HepG2 (cell line): ENCODE results near the gene KCNJ4. TPM values are rescaled to one million over a fixed set of nuclear protein-coding genes. Genes with fewer than 3 reads are reported as not detected.
A peak's percentile ranks its signal among the peaks of the same experiment; 100 is the strongest.

Experiments
- HNRNPK ChIP-seq: fragments of 200-400 bp; formaldehyde crosslinking; IDR thresholded peaks from 2 replicates; pipeline ENCODE4 v1.6.1; 2018; ENCODE audit warnings: low read length, low read depth, moderate library complexity, mild to moderate bottlenecking; ENCODE audit not compliant: poor library complexity, severe bottlenecking
- HNRNPLL ChIP-seq: fragments of 200-400 bp; formaldehyde crosslinking; IDR thresholded peaks from 2 replicates; pipeline ENCODE4 v1.6.1; 2017; ENCODE audit warnings: mild to moderate bottlenecking, low read depth, low read length; ENCODE audit not compliant: poor library complexity, severe bottlenecking
- MAZ ChIP-seq, 2 experiments: sonication (generic) in 1 of 2; formaldehyde crosslinking in 1 of 2; IDR thresholded peaks; 2 replicates each; pipeline versions ENCODE4 v1.5.0 to v1.6.1; 2012 to 2020; ENCODE audit warnings: low read depth in 2 of 2, mild to moderate bottlenecking in 2 of 2, borderline replicate concordance in 1 of 2, improper control_type of control experiment in 1 of 2, low read length in 1 of 2, missing genetic modification reagents in 1 of 2, moderate library complexity in 1 of 2
- RAD51 ChIP-seq: fragments of 450-650 bp; IDR thresholded peaks from 2 replicates; pipeline ENCODE4 v1.6.1; 2016; ENCODE audit warnings: borderline replicate concordance
- RBM39 ChIP-seq: fragments of 200-400 bp; formaldehyde crosslinking; IDR thresholded peaks from one replicate; pipeline ENCODE4 v1.6.1; 2018; ENCODE audit warnings: antibody characterized with exemption, mild to moderate bottlenecking, low read depth, low read length; ENCODE audit not compliant: poor library complexity, severe bottlenecking
- SP1 ChIP-seq, 2 experiments: fragments of 450-650 bp in 1 of 2; sonication (generic) in 1 of 2; formaldehyde crosslinking in 1 of 2; IDR thresholded peaks; 2 replicates each; pipeline versions ENCODE4 v1.4.0 to v1.6.1; 2016 to 2020; ENCODE audit warnings: missing genetic modification reagents in 1 of 2
- XRCC5 ChIP-seq: fragments of 200-400 bp; formaldehyde crosslinking; optimal IDR thresholded peaks from 2 replicates; pipeline ENCODE3; 2017; ENCODE audit warnings: mild to moderate bottlenecking, low read length
- YY1 ChIP-seq: IDR thresholded peaks from 2 replicates; pipeline ENCODE4 v1.6.1; 2011; ENCODE audit warnings: low read length, low read depth, moderate library complexity, mild to moderate bottlenecking; ENCODE audit not compliant: insufficient read depth, insufficient replicate concordance
- ZNF687 ChIP-seq: sonication (generic); formaldehyde crosslinking; IDR thresholded peaks from 2 replicates; pipeline ENCODE4 v1.5.1; 2020; ENCODE audit warnings: mild to moderate bottlenecking, missing genetic modification reagents, moderate library complexity
- ZNF740 ChIP-seq: sonication (generic); formaldehyde crosslinking; IDR thresholded peaks from 2 replicates; pipeline ENCODE4 v1.4.0; 2020; ENCODE audit warnings: missing genetic modification reagents
- ZNF761 ChIP-seq: sonication (generic); formaldehyde crosslinking; conservative IDR thresholded peaks from 2 replicates; pipeline ENCODE4 v1.4.0; 2020; ENCODE audit warnings: mild to moderate bottlenecking, missing genetic modification reagents
- polyA plus RNA-seq, 8 experiments: library from polyadenylated mRNA; depleted of rRNA in 3 of 8; stranded (reverse) in 7 of 8; unstranded in 1 of 8; fragments of >200 nt; fragmentation: Illumina TruSeq in 4 of 8; extraction: Trizol in 4 of 8; gene quantifications; 2 replicates each; pipeline versions ENCODE4 v1.2.1 to v1.2.3, GENCODE V29; 2011 to 2016; ENCODE audit warnings: low read depth in 4 of 8, missing spikeins in 1 of 8, mixed read lengths in 1 of 8; ENCODE audit not compliant: insufficient read depth in 1 of 8
- total RNA-seq, 5 experiments: library from RNA; depleted of rRNA; stranded (reverse); fragments of >200 nt; fragmentation: Illumina TruSeq; extraction: Trizol; gene quantifications; 2 replicates each; pipeline ENCODE4 v1.2.3, GENCODE V29; 2016; ENCODE audit warnings: low read depth in 1 of 5
- TF ChIP-seq, protein P1 (sequence below): sonication (generic); formaldehyde crosslinking; IDR thresholded peaks from 2 replicates; pipeline ENCODE4 v1.4.0; 2020; ENCODE audit warnings: missing genetic modification reagents
- TF ChIP-seq, protein P2 (sequence below): sonication (generic); formaldehyde crosslinking; IDR thresholded peaks from 2 replicates; pipeline ENCODE4 v1.4.0; 2020; ENCODE audit warnings: low read depth, missing genetic modification reagents
- TF ChIP-seq, protein P3 (sequence below): IDR thresholded peaks from 2 replicates; pipeline ENCODE4 v1.6.1; 2012; ENCODE audit warnings: inconsistent platforms

The KCNJ4 gene
- total and polyA plus RNA-seq, 2 of the 13 experiments (the other 11 are each of a cell fraction or from before 2014, with no cell fraction given): not detected

DNA sequence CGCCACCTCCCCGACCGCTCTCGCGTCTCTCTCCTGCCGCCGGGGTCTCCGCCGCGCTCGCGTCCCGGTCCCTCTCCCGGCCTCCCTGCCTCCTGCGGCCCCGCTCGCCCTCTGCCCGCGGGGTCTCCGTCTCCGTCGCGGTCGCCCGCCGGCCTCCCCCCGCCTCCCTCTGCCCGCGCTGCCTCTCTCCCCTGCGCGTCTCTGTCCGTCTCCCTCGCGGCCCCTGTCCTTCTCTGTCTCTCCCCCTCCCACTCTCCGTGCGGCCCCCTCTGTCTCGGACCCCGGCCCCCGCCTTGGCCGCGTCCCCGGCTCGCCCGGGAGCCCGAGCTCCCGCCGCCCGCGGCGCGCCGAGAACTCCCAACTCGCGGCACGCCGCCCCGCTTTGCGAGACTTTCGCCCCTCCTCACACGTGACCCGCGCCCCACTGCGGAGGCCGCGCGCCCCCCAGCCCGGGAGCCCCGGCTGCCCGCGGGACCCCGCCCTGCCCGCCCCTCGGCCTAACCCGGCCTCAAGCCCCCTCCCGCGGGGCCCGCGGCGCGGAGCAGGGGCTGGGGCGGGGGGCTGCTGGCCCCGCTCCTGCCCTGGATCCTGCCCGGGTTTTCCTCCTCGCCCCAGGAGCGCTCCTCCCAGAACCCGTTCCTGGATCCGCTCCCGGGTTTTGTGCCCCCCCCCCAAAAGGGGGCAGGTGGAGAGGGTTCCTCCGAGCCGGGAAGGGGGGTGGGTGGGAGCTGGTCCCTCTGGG, 702 bp upstream of the KCNJ4 start (continued):
- TF ChIP-seq XRCC5 (peak; percentile 59), YY1 (peak; percentile 79), RAD51 (no peak), HNRNPLL (peak; percentile 52), SP1 (IDR thresholded peaks at IDR 0.05) (no peak), SP1 (CRISPR knock-in tag; IDR thresholded peaks at IDR 0.05) (0 out of 2 replicates have a peak, but pooled peaks have one; percentile 18), HNRNPK (peak; percentile 14), ZNF687 (CRISPR knock-in tag) (peak; percentile 25; the same call in 1 of the 2 replicates), ZNF761 (0 out of 2 replicates have a peak, but pooled peaks have one; percentile 31), MAZ (IDR thresholded peaks at IDR 0.05; ENCODE audit: borderline replicate concordance, low read depth, low read length) (0 out of 2 replicates have a peak, but pooled peaks have one; percentile 26), MAZ (CRISPR knock-in tag; IDR thresholded peaks at IDR 0.05; ENCODE audit: low read depth) (no peak), ZNF740 (CRISPR knock-in tag) (peak; percentile 99), RBM39 (peak; percentile 65)
- TF ChIP-seq, protein P1, sequence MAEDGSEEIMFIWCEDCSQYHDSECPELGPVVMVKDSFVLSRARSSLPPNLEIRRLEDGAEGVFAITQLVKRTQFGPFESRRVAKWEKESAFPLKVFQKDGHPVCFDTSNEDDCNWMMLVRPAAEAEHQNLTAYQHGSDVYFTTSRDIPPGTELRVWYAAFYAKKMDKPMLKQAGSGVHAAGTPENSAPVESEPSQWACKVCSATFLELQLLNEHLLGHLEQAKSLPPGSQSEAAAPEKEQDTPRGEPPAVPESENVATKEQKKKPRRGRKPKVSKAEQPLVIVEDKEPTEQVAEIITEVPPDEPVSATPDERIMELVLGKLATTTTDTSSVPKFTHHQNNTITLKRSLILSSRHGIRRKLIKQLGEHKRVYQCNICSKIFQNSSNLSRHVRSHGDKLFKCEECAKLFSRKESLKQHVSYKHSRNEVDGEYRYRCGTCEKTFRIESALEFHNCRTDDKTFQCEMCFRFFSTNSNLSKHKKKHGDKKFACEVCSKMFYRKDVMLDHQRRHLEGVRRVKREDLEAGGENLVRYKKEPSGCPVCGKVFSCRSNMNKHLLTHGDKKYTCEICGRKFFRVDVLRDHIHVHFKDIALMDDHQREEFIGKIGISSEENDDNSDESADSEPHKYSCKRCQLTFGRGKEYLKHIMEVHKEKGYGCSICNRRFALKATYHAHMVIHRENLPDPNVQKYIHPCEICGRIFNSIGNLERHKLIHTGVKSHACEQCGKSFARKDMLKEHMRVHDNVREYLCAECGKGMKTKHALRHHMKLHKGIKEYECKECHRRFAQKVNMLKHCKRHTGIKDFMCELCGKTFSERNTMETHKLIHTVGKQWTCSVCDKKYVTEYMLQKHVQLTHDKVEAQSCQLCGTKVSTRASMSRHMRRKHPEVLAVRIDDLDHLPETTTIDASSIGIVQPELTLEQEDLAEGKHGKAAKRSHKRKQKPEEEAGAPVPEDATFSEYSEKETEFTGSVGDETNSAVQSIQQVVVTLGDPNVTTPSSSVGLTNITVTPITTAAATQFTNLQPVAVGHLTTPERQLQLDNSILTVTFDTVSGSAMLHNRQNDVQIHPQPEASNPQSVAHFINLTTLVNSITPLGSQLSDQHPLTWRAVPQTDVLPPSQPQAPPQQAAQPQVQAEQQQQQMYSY (CRISPR knock-in tag): peak; percentile 99
- TF ChIP-seq, protein P2, sequence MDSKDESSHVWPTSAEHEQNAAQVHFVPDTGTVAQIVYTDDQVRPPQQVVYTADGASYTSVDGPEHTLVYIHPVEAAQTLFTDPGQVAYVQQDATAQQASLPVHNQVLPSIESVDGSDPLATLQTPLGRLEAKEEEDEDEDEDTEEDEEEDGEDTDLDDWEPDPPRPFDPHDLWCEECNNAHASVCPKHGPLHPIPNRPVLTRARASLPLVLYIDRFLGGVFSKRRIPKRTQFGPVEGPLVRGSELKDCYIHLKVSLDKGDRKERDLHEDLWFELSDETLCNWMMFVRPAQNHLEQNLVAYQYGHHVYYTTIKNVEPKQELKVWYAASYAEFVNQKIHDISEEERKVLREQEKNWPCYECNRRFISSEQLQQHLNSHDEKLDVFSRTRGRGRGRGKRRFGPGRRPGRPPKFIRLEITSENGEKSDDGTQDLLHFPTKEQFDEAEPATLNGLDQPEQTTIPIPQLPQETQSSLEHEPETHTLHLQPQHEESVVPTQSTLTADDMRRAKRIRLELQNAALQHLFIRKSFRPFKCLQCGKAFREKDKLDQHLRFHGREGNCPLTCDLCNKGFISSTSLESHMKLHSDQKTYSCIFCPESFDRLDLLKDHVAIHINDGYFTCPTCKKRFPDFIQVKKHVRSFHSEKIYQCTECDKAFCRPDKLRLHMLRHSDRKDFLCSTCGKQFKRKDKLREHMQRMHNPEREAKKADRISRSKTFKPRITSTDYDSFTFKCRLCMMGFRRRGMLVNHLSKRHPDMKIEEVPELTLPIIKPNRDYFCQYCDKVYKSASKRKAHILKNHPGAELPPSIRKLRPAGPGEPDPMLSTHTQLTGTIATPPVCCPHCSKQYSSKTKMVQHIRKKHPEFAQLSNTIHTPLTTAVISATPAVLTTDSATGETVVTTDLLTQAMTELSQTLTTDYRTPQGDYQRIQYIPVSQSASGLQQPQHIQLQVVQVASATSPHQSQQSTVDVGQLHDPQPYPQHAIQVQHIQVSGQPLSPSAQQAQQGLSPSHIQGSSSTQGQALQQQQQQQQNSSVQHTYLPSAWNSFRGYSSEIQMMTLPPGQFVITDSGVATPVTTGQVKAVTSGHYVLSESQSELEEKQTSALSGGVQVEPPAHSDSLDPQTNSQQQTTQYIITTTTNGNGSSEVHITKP: peak; percentile 62; the same call in 1 of the 2 replicates
- TF ChIP-seq, protein P3, sequence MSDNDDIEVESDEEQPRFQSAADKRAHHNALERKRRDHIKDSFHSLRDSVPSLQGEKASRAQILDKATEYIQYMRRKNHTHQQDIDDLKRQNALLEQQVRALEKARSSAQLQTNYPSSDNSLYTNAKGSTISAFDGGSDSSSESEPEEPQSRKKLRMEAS: peak; percentile 12; the same call in 1 of the 2 replicates
